ENCODE data around the gene PTGDS. TPM values are rescaled to one million over a fixed set of nuclear protein-coding genes. Genes with fewer than 3 reads are reported as not detected.

Gene PTGDS
- total RNA-seq, 1 donor from 2014 or later: 5.0 TPM

- Histone ChIP-seq H2AFZ (ENCODE audit: low read depth, low read length) (no peak overlapping the region), H3K9me3 (ENCODE audit: insufficient read depth, low read depth, low read length) (no peaks in the 10 kb centered on the region), H3K36me3 (ENCODE audit: insufficient read depth, low read length) (no peaks in the 10 kb centered on the region), H3K27me3 (ENCODE audit: insufficient read depth, low read length) (no peaks in the 10 kb centered on the region), H3K27ac (ENCODE audit: low read depth, low read length) (no peak overlapping the region), H3K4me1 (ENCODE audit: insufficient read depth, low read length) (peaks cover 5% of the 10 kb centered on the region), H3K9ac (ENCODE audit: low read length) (no peak overlapping the region), H3K4me3 (ENCODE audit: insufficient read depth, low read depth, low read length) (no peak overlapping the region), H3K79me2 (ENCODE audit: insufficient read depth, low read length) (no peaks in the 10 kb centered on the region), H4K20me1 (ENCODE audit: insufficient read depth, low read length) (peaks cover 23% of the 10 kb centered on the region), H3K4me2 (ENCODE audit: low read length) (no peak overlapping the region)
- DNase-seq (ENCODE audit: low read depth): no peak
- no peak for FAIRE-seq
- TF ChIP-seq CTCF (IDR thresholded peaks at IDR 0.05; ENCODE audit: insufficient read depth, low read depth, low read length) (no peak), EZH2 (IDR thresholded peaks at IDR 0.05; ENCODE audit: insufficient read depth, low read length) (no peak)
- Mint-ChIP-seq H3K36me3 (ENCODE audit: low read depth, unreplicated experiment) (peaks cover 2% of the 10 kb centered on the region), H3K27me3 (ENCODE audit: low read depth, unreplicated experiment) (peaks cover 6% of the 10 kb centered on the region), H3K4me1 (ENCODE audit: low read depth, unreplicated experiment) (no peaks in the 10 kb centered on the region), H3K9me3 (ENCODE audit: unreplicated experiment) (no peaks in the 10 kb centered on the region), H3K27ac (ENCODE audit: unreplicated experiment) (no peak overlapping the region), H3K4me3 (ENCODE audit: unreplicated experiment) (no peak overlapping the region)
These were observed 45.3 kb downstream of the PTGDS start for GRCh38 chr9:137022662-137023008.

- H3K27ac ChIP-seq (ENCODE audit: low read depth, low read length): no peak overlapping the region
- H3K4me1 ChIP-seq (ENCODE audit: insufficient read depth, low read length): peaks cover 5% of the 10 kb centered on the region
- DNase-seq (ENCODE audit: low read depth) (no peak), FAIRE-seq (no peak)
- TF ChIP-seq EZH2 (IDR thresholded peaks at IDR 0.05; ENCODE audit: insufficient read depth, low read length) (no peak), CTCF (IDR thresholded peaks at IDR 0.05; ENCODE audit: insufficient read depth, low read depth, low read length) (no peak)
- H3K4me1 Mint-ChIP-seq (ENCODE audit: low read depth, unreplicated experiment): no peaks in the 10 kb centered on the region
- H3K9me3 ChIP-seq (ENCODE audit: insufficient read depth, low read depth, low read length): no peaks in the 10 kb centered on the region
- no peaks in the 10 kb centered on the region for H3K27me3 ChIP-seq (ENCODE audit: insufficient read depth, low read length)
- H3K27ac Mint-ChIP-seq (ENCODE audit: unreplicated experiment): no peak overlapping the region
- no peaks in the 10 kb centered on the region for H3K36me3 ChIP-seq (ENCODE audit: insufficient read depth, low read length)
- peaks cover 2% of the 10 kb centered on the region for H3K36me3 Mint-ChIP-seq (ENCODE audit: low read depth, unreplicated experiment)
- peaks cover 23% of the 10 kb centered on the region for H4K20me1 ChIP-seq (ENCODE audit: insufficient read depth, low read length)
- H3K4me3 Mint-ChIP-seq (ENCODE audit: unreplicated experiment): no peak overlapping the region
- no peak overlapping the region for H3K4me2 ChIP-seq (ENCODE audit: low read length)
- no peak overlapping the region for H2AFZ ChIP-seq (ENCODE audit: low read depth, low read length)
- H3K9me3 Mint-ChIP-seq (ENCODE audit: unreplicated experiment): no peaks in the 10 kb centered on the region
- H3K79me2 ChIP-seq (ENCODE audit: insufficient read depth, low read length): no peaks in the 10 kb centered on the region
- peaks cover 6% of the 10 kb centered on the region for H3K27me3 Mint-ChIP-seq (ENCODE audit: low read depth, unreplicated experiment)
- H3K4me3 ChIP-seq (ENCODE audit: insufficient read depth, low read depth, low read length): no peak overlapping the region
- H3K9ac ChIP-seq (ENCODE audit: low read length): no peak overlapping the region
These were observed 45.9 kb downstream of the PTGDS start for GRCh38 chr9:137023157-137023556.

GRCh38 chr9:137023583-137023991 lies 46.3 kb downstream of the PTGDS start:
- peaks cover 23% of the 10 kb centered on the region for H4K20me1 ChIP-seq (ENCODE audit: insufficient read depth, low read length)
- no peak overlapping the region for H3K9ac ChIP-seq (ENCODE audit: low read length)
- no peak overlapping the region for H3K27ac Mint-ChIP-seq (ENCODE audit: unreplicated experiment)
- peaks cover 7% of the 10 kb centered on the region for H3K4me1 ChIP-seq (ENCODE audit: insufficient read depth, low read length)
- H3K27me3 ChIP-seq (ENCODE audit: insufficient read depth, low read length): no peaks in the 10 kb centered on the region
- no peak overlapping the region for H3K4me3 Mint-ChIP-seq (ENCODE audit: unreplicated experiment)
- peaks cover 6% of the 10 kb centered on the region for H3K27me3 Mint-ChIP-seq (ENCODE audit: low read depth, unreplicated experiment)
- H3K4me2 ChIP-seq (ENCODE audit: low read length): no peak overlapping the region
- DNase-seq (ENCODE audit: low read depth): no peak
- H2AFZ ChIP-seq (ENCODE audit: low read depth, low read length): no peak overlapping the region
- H3K36me3 Mint-ChIP-seq (ENCODE audit: low read depth, unreplicated experiment): peaks cover 2% of the 10 kb centered on the region
- no peak overlapping the region for H3K27ac ChIP-seq (ENCODE audit: low read depth, low read length)
- no peaks in the 10 kb centered on the region for H3K36me3 ChIP-seq (ENCODE audit: insufficient read depth, low read length)
- no peaks in the 10 kb centered on the region for H3K79me2 ChIP-seq (ENCODE audit: insufficient read depth, low read length)
- no peak for FAIRE-seq
- no peaks in the 10 kb centered on the region for H3K9me3 Mint-ChIP-seq (ENCODE audit: unreplicated experiment)
- no peaks in the 10 kb centered on the region for H3K4me1 Mint-ChIP-seq (ENCODE audit: low read depth, unreplicated experiment)
- no peaks in the 10 kb centered on the region for H3K9me3 ChIP-seq (ENCODE audit: insufficient read depth, low read depth, low read length)
- H3K4me3 ChIP-seq (ENCODE audit: insufficient read depth, low read depth, low read length): no peak overlapping the region
- TF ChIP-seq CTCF (IDR thresholded peaks at IDR 0.05; ENCODE audit: insufficient read depth, low read depth, low read length) (no peak), EZH2 (IDR thresholded peaks at IDR 0.05; ENCODE audit: insufficient read depth, low read length) (no peak)
